Measurements from ENCODE around the gene BICD2. TPM values are rescaled to one million over a fixed set of nuclear protein-coding genes. Genes with fewer than 3 reads are reported as not detected.

The BICD2 gene
- total and polyA plus RNA-seq, 9 of the 15 experiments (the other 6 are each of a cell fraction or from before 2014, with no cell fraction given) = 3.6 to 23.4 (median 11.8) TPM

DNA sequence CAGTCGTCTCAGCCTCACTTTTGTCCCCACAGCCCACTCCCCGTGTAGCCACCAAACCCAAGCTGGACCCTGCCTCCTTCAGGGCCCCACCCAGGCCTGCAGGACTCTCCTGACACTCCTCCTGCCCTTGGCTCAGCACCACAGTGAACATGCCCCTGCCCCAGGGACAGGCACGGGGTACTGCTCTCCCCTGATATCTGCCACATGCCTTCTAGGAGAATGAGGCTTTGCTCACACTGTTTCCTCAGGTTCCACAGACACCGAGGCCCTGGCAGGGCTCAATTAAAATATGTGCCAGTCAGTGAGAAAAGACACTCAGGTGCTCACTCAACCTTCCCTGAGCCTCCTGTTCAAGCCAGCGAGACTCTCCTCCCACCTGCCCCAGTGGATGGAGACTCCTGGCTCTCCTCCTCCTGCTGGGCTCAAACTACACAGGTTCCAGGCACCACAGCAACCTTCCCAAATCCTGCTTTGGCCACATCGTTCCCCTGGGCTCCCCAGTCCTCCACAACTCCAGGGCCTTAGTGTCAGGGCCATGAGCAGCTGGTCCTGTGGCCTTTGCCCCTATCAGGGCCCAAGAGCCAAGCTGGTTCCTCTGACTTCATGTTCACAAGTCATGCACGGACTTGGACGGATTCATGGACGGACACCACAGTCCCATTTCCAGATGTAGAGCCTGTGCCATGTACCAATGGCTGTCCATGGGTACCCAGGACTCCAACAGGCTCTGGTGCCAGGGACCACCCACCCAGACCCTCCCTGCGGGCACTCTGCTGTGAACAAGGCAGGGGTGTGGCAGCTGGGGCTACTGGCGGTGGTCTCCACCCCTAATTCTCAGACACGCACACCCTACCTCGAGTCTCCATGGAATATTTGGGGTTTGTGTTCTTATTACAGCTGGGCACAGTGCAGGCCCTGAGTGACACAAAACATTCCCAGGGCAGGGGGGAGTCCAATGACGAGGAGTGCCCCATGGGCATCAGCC lies 36.6 kb downstream of the BICD2 start:
- BruUV-seq (replicated peaks) = no TSS peak
- H3K9ac ChIP-seq (ENCODE audit: insufficient read depth in 1 of 2, low read depth in 2 of 2, low read length in 2 of 2) = no peak overlapping the region
- no peak for FAIRE-seq
- no peak overlapping the region for H3K4me2 ChIP-seq (ENCODE audit: insufficient read depth, low read length)
- DNase-seq (ENCODE audit: extremely low read depth in 1 of 4, low spot score in 3 of 4) = no peak
- intact Hi-C loops (cut with micrococcal nuclease) = no loop called here
- ChIA-PET POLR2A (interaction anchor here (1.0 kb wide), 1 partner anchor 9 kb away, joined by 3 read pairs; no protein-coding TSS in a partner anchor), CTCF (ENCODE audit: low intra/inter-chr PET ratio) (interaction anchor here (0.7 to 1.8 kb wide), 2 partner anchors 63 kb away, joined by 3 to 7 read pairs; no protein-coding TSS in a partner anchor)
- peaks cover 18% of the 10 kb centered on the region for H4K20me1 ChIP-seq (replicated peaks; ENCODE audit: control insufficient read depth, insufficient read depth, low read length)
- no peaks in the 10 kb centered on the region for H3K27me3 ChIP-seq (ENCODE audit: control insufficient read depth in 2 of 2, insufficient read depth in 2 of 2, low read length in 2 of 2)
- no peak overlapping the region for H2AFZ ChIP-seq (ENCODE audit: low read depth, low read length)
- no peak overlapping the region for H3K27ac ChIP-seq (ENCODE audit: extremely low read depth, low read depth, low read length)
- in situ Hi-C loops (cut with MboI) = no loop called here
- H3K9me3 ChIP-seq (replicated peaks; ENCODE audit: control insufficient read depth, insufficient read depth, low read depth, low read length) = no peaks in the 10 kb centered on the region
- H3K9me1 ChIP-seq (ENCODE audit: control insufficient read depth, insufficient read depth, low read length) = peaks cover 4% of the 10 kb centered on the region
- TF ChIP-seq PML (IDR thresholded peaks at IDR 0.05; ENCODE audit: low read length) (no peak), ZNF668 (CRISPR knock-in tag; IDR thresholded peaks at IDR 0.05) (no peak), ZNF551 (CRISPR knock-in tag; IDR thresholded peaks at IDR 0.05) (no peak), SUPT5H (IDR thresholded peaks at IDR 0.05) (no peak), SIX5 (IDR thresholded peaks at IDR 0.05; ENCODE audit: borderline replicate concordance in 1 of 2, insufficient read depth in 1 of 2, low read depth in 1 of 2, low read length in 2 of 2) (no peak), ZNF717 (CRISPR knock-in tag; IDR thresholded peaks at IDR 0.05) (no peak), ZEB2 (IDR thresholded peaks at IDR 0.05) (no peak), RB1 (IDR thresholded peaks at IDR 0.05; ENCODE audit: low read depth) (no peak), RFX1 (IDR thresholded peaks at IDR 0.05) (no peak)
- TF ChIP-seq, protein P1, sequence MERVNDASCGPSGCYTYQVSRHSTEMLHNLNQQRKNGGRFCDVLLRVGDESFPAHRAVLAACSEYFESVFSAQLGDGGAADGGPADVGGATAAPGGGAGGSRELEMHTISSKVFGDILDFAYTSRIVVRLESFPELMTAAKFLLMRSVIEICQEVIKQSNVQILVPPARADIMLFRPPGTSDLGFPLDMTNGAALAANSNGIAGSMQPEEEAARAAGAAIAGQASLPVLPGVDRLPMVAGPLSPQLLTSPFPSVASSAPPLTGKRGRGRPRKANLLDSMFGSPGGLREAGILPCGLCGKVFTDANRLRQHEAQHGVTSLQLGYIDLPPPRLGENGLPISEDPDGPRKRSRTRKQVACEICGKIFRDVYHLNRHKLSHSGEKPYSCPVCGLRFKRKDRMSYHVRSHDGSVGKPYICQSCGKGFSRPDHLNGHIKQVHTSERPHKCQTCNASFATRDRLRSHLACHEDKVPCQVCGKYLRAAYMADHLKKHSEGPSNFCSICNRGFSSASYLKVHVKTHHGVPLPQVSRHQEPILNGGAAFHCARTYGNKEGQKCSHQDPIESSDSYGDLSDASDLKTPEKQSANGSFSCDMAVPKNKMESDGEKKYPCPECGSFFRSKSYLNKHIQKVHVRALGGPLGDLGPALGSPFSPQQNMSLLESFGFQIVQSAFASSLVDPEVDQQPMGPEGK (CRISPR knock-in tag; IDR thresholded peaks at IDR 0.05; ENCODE audit: borderline replicate concordance) = no peak
- H3K4me1 ChIP-seq (replicated peaks in 1 of 2; ENCODE audit: control insufficient read depth in 2 of 2, insufficient read depth in 2 of 2, low read length in 2 of 2) = peaks cover 0 to 5% of the 10 kb centered on the region in 2 experiments; a peak in 1 of 5 replicates
- 89% methylated on average over 14 of the region's 14 CpGs for WGBS (ENCODE audit: insufficient coverage, low coverage, missing lambda C conversion rate)
- ATAC-seq = no peak
- H3K4me3 ChIP-seq = no peak overlapping the region
- peaks cover 32% of the 10 kb centered on the region for H3K36me3 ChIP-seq (ENCODE audit: control insufficient read depth, insufficient read depth, low read length)
- peaks cover 28% of the 10 kb centered on the region for H3K79me2 ChIP-seq (ENCODE audit: control insufficient read depth, insufficient read depth, low read length)
